NAMALWA (cell line): ENCODE results near the gene FGF6.
"Not testable (repeated sequence)": the region's sequence is repeated elsewhere in the genome, so short reads cannot be mapped to it uniquely, and the experiment has no call there.

ENCODE experiments used
- DNase-seq: peaks from one replicate; pipeline ENCODE4 v3.0.0-alpha.2; 2015; ENCODE audit warnings: low spot score

FGF6 gene

GRCh38 chr12:4418913-4419312 lies 26.7 kb downstream of the FGF6 start:
- DNase-seq, result no peak

- no peak for DNase-seq
Observed at GRCh38 chr12:4417936-4418335, 27.7 kb downstream of the FGF6 start.

GRCh38 chr12:4417455-4417854 lies 28.2 kb downstream of the FGF6 start:
- no peak for DNase-seq

GRCh38 chr12:4416276-4416675 lies 29.3 kb downstream of the FGF6 start:
- DNase-seq, result no peak

- no peak for DNase-seq
Observed at GRCh38 chr12:4412465-4412864, 33.1 kb downstream of the FGF6 start.

- no peak for DNase-seq
Observed at GRCh38 chr12:4412056-4412455, 33.6 kb downstream of the FGF6 start.

GRCh38 chr12:4407136-4407535 lies 38.5 kb downstream of the FGF6 start:
- no peak for DNase-seq

- not testable (repeated sequence) for DNase-seq
Observed at GRCh38 chr12:4404877-4405637, 40.6 kb downstream of the FGF6 start.

- no peak for DNase-seq
Observed at GRCh38 chr12:4402996-4403395, 42.6 kb downstream of the FGF6 start.

GRCh38 chr12:4401117-4401516 lies 44.5 kb downstream of the FGF6 start:
- no peak for DNase-seq

GRCh38 chr12:4395818-4396217 lies 49.8 kb downstream of the FGF6 start:
- no peak for DNase-seq

GRCh38 chr12:4393211-4393610 lies 52.4 kb downstream of the FGF6 start:
- DNase-seq, result no peak

- no peak for DNase-seq
Observed at GRCh38 chr12:4392223-4392742, 53.3 kb downstream of the FGF6 start.

GRCh38 chr12:4388662-4389061 lies 57.0 kb downstream of the FGF6 start:
- no peak for DNase-seq

- DNase-seq, result no peak
Observed at GRCh38 chr12:4388032-4388431, 57.6 kb downstream of the FGF6 start.

GRCh38 chr12:4387607-4388006 lies 58.0 kb downstream of the FGF6 start:
- DNase-seq, result no peak

GRCh38 chr12:4386801-4387200 lies 58.8 kb downstream of the FGF6 start:
- no peak for DNase-seq
